K562 (cell line): ENCODE measurements around the gene PANX1. TPM values are rescaled to one million over a fixed set of nuclear protein-coding genes. Genes with fewer than 3 reads are reported as not detected.

Experiments used
- ATAC-seq: fragments of 200-7000 bp; cut with Tn5 transposase; 3 replicates; pipeline ENCODE4 v1.9.1; 2020; ENCODE audit warnings: moderate library complexity
- BruUV-seq: library from RNA; stranded (reverse); fragments of 400-500 nt; replicated peaks from 2 replicates; lab custom pipeline; 2021; lab: Mats Ljungman, UMichigan
- CTCF ChIA-PET: fragments of 300-600 bp; formaldehyde crosslinking; extraction: SDS; loops from one replicate; lab custom pipeline; 2021; ENCODE audit warnings: low intra/inter-chr PET ratio; lab: Yijun Ruan, JAX
- POLR2A ChIA-PET: fragments of 300-600, 350-650 bp; sonication (Branson Sonifier 250); formaldehyde crosslinking; extraction: SDS; loops from one replicate; lab custom pipeline; 2021; ENCODE audit warnings: antibody characterized with exemption, inconsistent platforms; lab: Yijun Ruan, JAX
- DNase-seq, 4 experiments: peaks; one replicate each; pipeline versions ENCODE4 v3.0.0 to v3.0.0-alpha.2; 2011 to 2018; ENCODE audit warnings: low spot score in 3 of 4, mixed read lengths in 3 of 4; ENCODE audit errors: extremely low read depth in 1 of 4
- FAIRE-seq: peaks from 2 replicates; lab custom pipeline; 2011; peaks lifted over from hg19 to GRCh38; lab: Jason Lieb, UNC
- H2AFZ ChIP-seq: 2 replicates; pipeline ENCODE4 v1.6.0; 2011; ENCODE audit warnings: low read depth, low read length, control low read depth, inconsistent platforms
- H3K27ac ChIP-seq: fragments of 200-600 bp; 3 replicates; pipeline ENCODE4 v1.8.0; 2011; ENCODE audit warnings: low read depth, mild to moderate bottlenecking, control low read depth, inconsistent platforms, low read length, moderate library complexity, mixed read lengths; ENCODE audit errors: extremely low read depth
- H3K27me3 ChIP-seq, 2 experiments: fragments of 300-600 bp in 1 of 2; 2 replicates in 1 of 2; 3 replicates in 1 of 2; pipeline versions ENCODE4 v1.6.0 to v1.8.0; 2011; ENCODE audit warnings: inconsistent platforms in 2 of 2, low read length in 2 of 2, mild to moderate bottlenecking in 1 of 2, mixed read lengths in 1 of 2, moderate library complexity in 1 of 2; ENCODE audit not compliant: control insufficient read depth in 2 of 2, insufficient read depth in 2 of 2
- H3K36me3 ChIP-seq: fragments of 300-600 bp; 3 replicates; pipeline ENCODE4 v1.8.0; 2011; ENCODE audit warnings: mild to moderate bottlenecking, low read length, inconsistent platforms; ENCODE audit not compliant: control insufficient read depth, insufficient read depth
- H3K4me1 ChIP-seq, 2 experiments: fragments of 200-600 bp in 1 of 2; replicated peaks in 1 of 2; 2 replicates in 1 of 2; 3 replicates in 1 of 2; pipeline versions ENCODE4 v1.5.1 to v1.8.0; 2011; ENCODE audit warnings: inconsistent platforms in 2 of 2, low read length in 2 of 2, mild to moderate bottlenecking in 1 of 2, mixed read lengths in 1 of 2, moderate library complexity in 1 of 2; ENCODE audit not compliant: control insufficient read depth in 2 of 2, insufficient read depth in 2 of 2
- H3K4me2 ChIP-seq: 2 replicates; pipeline ENCODE4 v1.6.1; 2011; ENCODE audit warnings: low read length, control low read depth, inconsistent platforms, mixed read lengths; ENCODE audit not compliant: insufficient read depth
- H3K4me3 ChIP-seq: fragments of 200-600 bp; sonication (generic), shearing (Covaris generic); 2 replicates; pipeline ENCODE4 v1.5.1; 2016; ENCODE audit warnings: control low read depth, inconsistent platforms
- H3K79me2 ChIP-seq: fragments of 200-600 bp; 3 replicates; pipeline ENCODE4 v1.8.0; 2011; ENCODE audit warnings: low read length, inconsistent platforms; ENCODE audit not compliant: control insufficient read depth, insufficient read depth
- H3K9ac ChIP-seq, 2 experiments: 2 replicates each; pipeline versions ENCODE4 v1.6.0 to v1.6.1; 2011; ENCODE audit warnings: low read depth in 2 of 2, low read length in 2 of 2, control low read depth in 1 of 2, inconsistent platforms in 1 of 2, mild to moderate bottlenecking in 1 of 2, mixed read lengths in 1 of 2; ENCODE audit not compliant: insufficient read depth in 1 of 2
- H3K9me1 ChIP-seq: one replicate; pipeline ENCODE4 v1.6.0; 2011; ENCODE audit warnings: inconsistent platforms, mild to moderate bottlenecking, low read length, moderate library complexity; ENCODE audit not compliant: control insufficient read depth, insufficient read depth
- H3K9me3 ChIP-seq: replicated peaks from 2 replicates; pipeline ENCODE4 v1.5.1; 2011; ENCODE audit warnings: low read depth, low read length, inconsistent platforms; ENCODE audit not compliant: control insufficient read depth, insufficient read depth
- H4K20me1 ChIP-seq: replicated peaks from 2 replicates; pipeline ENCODE4 v1.6.1; 2011; ENCODE audit warnings: low read length, inconsistent platforms, mixed read lengths; ENCODE audit not compliant: control insufficient read depth, insufficient read depth
- FOXP4 ChIP-seq: sonication (generic); formaldehyde crosslinking; IDR thresholded peaks from 2 replicates; pipeline ENCODE4 v1.8.0; 2022; ENCODE audit warnings: mild to moderate bottlenecking, missing genetic modification reagents, borderline replicate concordance
- ZBTB5 ChIP-seq: fragments of 450-650 bp; IDR thresholded peaks from 2 replicates; pipeline ENCODE4 v1.6.1; 2017; ENCODE audit warnings: antibody characterized with exemption
- ZC3H4 ChIP-seq: sonication (generic); formaldehyde crosslinking; IDR thresholded peaks from 2 replicates; pipeline ENCODE4 v1.9.0; 2021; ENCODE audit warnings: missing genetic modification reagents, borderline replicate concordance
- ZNF197 ChIP-seq: fragments of 200-800 bp; sonication (Bioruptor generic); IDR thresholded peaks from 2 replicates; pipeline ENCODE4 v1.6.1; 2016; ENCODE audit warnings: low read depth, missing genetic modification characterization, missing compliant biosample characterization
- WGBS: fragments of 100-300 bp; shearing (Covaris generic); methylation state at CpG from one replicate; pipeline ENCODE4 v1.1.6; 2016; ENCODE audit warnings: low coverage, mixed read lengths; ENCODE audit not compliant: insufficient coverage; ENCODE audit errors: missing lambda C conversion rate; 5-methylcytosine and 5-hydroxymethylcytosine counted together
- in situ Hi-C: fragments of 300-500 bp; cut with MboI; formaldehyde crosslinking; loops from 4 replicates; pipeline ENCODE4 v1.15.0; 2018; ENCODE audit warnings: inconsistent platforms, mixed read lengths
- intact Hi-C: fragments of 100-400 bp; cut with micrococcal nuclease; formaldehyde crosslinking; loops from 2 replicates; pipeline ENCODE4 v1.14.2; 2022
- polyA plus RNA-seq, 8 experiments: library from polyadenylated mRNA; depleted of rRNA in 4 of 8; stranded (reverse) in 5 of 8; unstranded in 3 of 8; fragments of >200 nt; fragmentation: Nextera tagmentation in 2 of 8; fragmentation: Illumina TruSeq in 1 of 8; extraction: Ambion mirVana in 2 of 8; extraction: Trizol in 1 of 8; gene quantifications; 2 replicates each; pipeline versions ENCODE4 v1.2.1 to v1.2.3, GENCODE V29; 2011 to 2014; ENCODE audit warnings: inconsistent platforms in 1 of 8, missing spikeins in 1 of 8
- total RNA-seq, 7 experiments: library from RNA; depleted of rRNA in 6 of 7; stranded (reverse); fragments of >200 nt in 6 of 7; fragmentation: Illumina TruSeq in 2 of 7; extraction: Trizol in 2 of 7; gene quantifications; 2 replicates each; pipeline versions ENCODE4 v1.2.1 to v1.2.3, GENCODE V29; 2011 to 2021; ENCODE audit warnings: low replicate concordance in 1 of 7

The PANX1 gene
- total and polyA plus RNA-seq, 9 of the 15 experiments (the other 6 are each of a cell fraction or from before 2014, with no cell fraction given): 1.9 to 14.8 (median 10.1) TPM

GRCh38 chr11:94090401-94090800, 38.2 kb upstream of the PANX1 start:
- 0% methylated on average over 1 of the region's 1 CpG for WGBS

More at GRCh38 chr11:94090401-94090800, 38.2 kb upstream of the PANX1 start:
- H3K79me2 ChIP-seq: no peaks in the 10 kb centered on the region
- H3K27me3 ChIP-seq: peaks cover 0 to 14% of the 10 kb centered on the region in 2 experiments; a peak in 2 of 5 replicates
- no TSS peak for BruUV-seq
- ATAC-seq: no peak
- TF ChIP-seq ZNF197 (CRISPR knock-in tag): no peak
- no peak for TF ChIP-seq ZBTB5
- TF ChIP-seq FOXP4 (CRISPR knock-in tag): no peak
- TF ChIP-seq ZC3H4 (CRISPR knock-in tag): no peak
- in situ Hi-C loops (no loop called here), intact Hi-C loops (no loop called here)
- H3K9me1 ChIP-seq: no peaks in the 10 kb centered on the region
- H2AFZ ChIP-seq: no peak overlapping the region
- H3K4me1 ChIP-seq: peaks cover 0 to 7% of the 10 kb centered on the region in 2 experiments; a peak in 1 of 5 replicates
- H3K9me3 ChIP-seq: no peaks in the 10 kb centered on the region
- no peak overlapping the region for H3K4me3 ChIP-seq
- DNase-seq: no peak
- no peak overlapping the region for H3K27ac ChIP-seq
- H3K4me2 ChIP-seq: no peak overlapping the region
- H4K20me1 ChIP-seq: no peaks in the 10 kb centered on the region
- no peak overlapping the region for H3K9ac ChIP-seq
- ChIA-PET CTCF (no interaction called here), POLR2A (no interaction called here)
- FAIRE-seq: no peak
- H3K36me3 ChIP-seq: no peaks in the 10 kb centered on the region
